ENCODE data around the gene SHROOM3.

Gene SHROOM3

DNA sequence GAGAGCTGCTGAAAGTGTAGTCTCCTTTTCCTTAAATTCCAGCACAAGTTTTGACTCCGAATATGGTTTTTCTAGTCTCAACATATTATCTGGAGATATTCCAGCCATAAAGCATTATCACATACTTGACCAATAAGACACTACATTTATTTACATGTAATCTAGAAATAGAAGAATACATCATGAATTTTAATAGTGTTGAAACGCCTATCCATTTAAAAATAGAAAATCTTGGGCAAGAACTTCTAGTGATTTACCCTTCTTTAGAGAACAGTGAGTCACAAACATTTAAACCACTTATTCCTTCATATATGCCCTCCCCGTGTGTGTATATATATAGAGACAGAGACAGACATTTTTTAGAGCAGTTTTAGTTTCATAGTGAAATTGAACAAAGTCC is 301.4 kb downstream of the SHROOM3 start:
- TF ChIP-seq, protein P1, sequence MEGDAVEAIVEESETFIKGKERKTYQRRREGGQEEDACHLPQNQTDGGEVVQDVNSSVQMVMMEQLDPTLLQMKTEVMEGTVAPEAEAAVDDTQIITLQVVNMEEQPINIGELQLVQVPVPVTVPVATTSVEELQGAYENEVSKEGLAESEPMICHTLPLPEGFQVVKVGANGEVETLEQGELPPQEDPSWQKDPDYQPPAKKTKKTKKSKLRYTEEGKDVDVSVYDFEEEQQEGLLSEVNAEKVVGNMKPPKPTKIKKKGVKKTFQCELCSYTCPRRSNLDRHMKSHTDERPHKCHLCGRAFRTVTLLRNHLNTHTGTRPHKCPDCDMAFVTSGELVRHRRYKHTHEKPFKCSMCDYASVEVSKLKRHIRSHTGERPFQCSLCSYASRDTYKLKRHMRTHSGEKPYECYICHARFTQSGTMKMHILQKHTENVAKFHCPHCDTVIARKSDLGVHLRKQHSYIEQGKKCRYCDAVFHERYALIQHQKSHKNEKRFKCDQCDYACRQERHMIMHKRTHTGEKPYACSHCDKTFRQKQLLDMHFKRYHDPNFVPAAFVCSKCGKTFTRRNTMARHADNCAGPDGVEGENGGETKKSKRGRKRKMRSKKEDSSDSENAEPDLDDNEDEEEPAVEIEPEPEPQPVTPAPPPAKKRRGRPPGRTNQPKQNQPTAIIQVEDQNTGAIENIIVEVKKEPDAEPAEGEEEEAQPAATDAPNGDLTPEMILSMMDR (IDR thresholded peaks at IDR 0.05; ENCODE audit: insufficient read depth, low read length, poor library complexity, severe bottlenecking), result no peak
- no peak for TF ChIP-seq EZH2phosphoT487 (conservative IDR thresholded peaks at IDR 0.05; ENCODE audit: low read length)
- H3K4me3 ChIP-seq (ENCODE audit: insufficient read depth, low read length, poor library complexity, severe bottlenecking), result no peak overlapping the region
- no peaks in the 10 kb centered on the region for H3K36me3 ChIP-seq (ENCODE audit: low read length)
- no peak overlapping the region for H3K9ac ChIP-seq (ENCODE audit: low read length)
- no peaks in the 10 kb centered on the region for H3K9me2 ChIP-seq (replicated peaks; ENCODE audit: insufficient read depth, low read length)
- no peaks in the 10 kb centered on the region for H3K9me3 ChIP-seq (ENCODE audit: insufficient read depth, low read length)
- no peak overlapping the region for H3K4me2 ChIP-seq (ENCODE audit: low read depth, low read length, poor library complexity, severe bottlenecking)
- no peaks in the 10 kb centered on the region for H3F3A ChIP-seq (ENCODE audit: insufficient read depth)
- no peak overlapping the region for H2AFZ ChIP-seq (ENCODE audit: low read depth, low read length, severe bottlenecking)
- no peak overlapping the region for H3K27ac ChIP-seq (ENCODE audit: low read depth, low read length)
- H3K79me2 ChIP-seq (ENCODE audit: insufficient read depth, low read length), result no peaks in the 10 kb centered on the region
- no peaks in the 10 kb centered on the region for H3K27me3 ChIP-seq (ENCODE audit: low read length)
- no peaks in the 10 kb centered on the region for H4K20me1 ChIP-seq (ENCODE audit: low read depth, low read length)

DNA sequence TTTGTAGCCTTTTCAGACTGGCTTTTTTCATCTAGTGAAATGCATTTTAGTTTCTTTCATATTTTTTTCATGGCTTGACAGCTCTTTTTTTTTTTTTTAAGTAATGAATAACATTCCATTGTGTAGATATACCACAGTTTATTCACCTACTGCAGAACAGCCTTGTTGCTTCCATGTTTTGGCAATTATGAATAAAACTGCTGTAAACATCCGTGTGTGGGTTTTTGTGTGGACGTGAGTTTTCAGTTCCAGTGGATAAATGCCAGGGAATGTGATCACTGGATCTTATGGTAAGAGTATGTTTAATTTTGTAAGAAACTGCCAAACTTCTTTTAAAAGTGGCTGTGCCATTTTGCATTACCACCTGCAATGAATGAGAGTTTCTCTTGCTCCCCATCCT is 302.2 kb downstream of the SHROOM3 start:
- H3F3A ChIP-seq (ENCODE audit: insufficient read depth), result no peaks in the 10 kb centered on the region
- H4K20me1 ChIP-seq (ENCODE audit: low read depth, low read length), result no peaks in the 10 kb centered on the region
- H3K9me3 ChIP-seq (ENCODE audit: insufficient read depth, low read length), result no peaks in the 10 kb centered on the region
- H3K4me2 ChIP-seq (ENCODE audit: low read depth, low read length, poor library complexity, severe bottlenecking), result no peak overlapping the region
- no peak overlapping the region for H2AFZ ChIP-seq (ENCODE audit: low read depth, low read length, severe bottlenecking)
- no peaks in the 10 kb centered on the region for H3K27me3 ChIP-seq (ENCODE audit: low read length)
- no peak for TF ChIP-seq EZH2phosphoT487 (conservative IDR thresholded peaks at IDR 0.05; ENCODE audit: low read length)
- TF ChIP-seq, protein P1 (IDR thresholded peaks at IDR 0.05; ENCODE audit: insufficient read depth, low read length, poor library complexity, severe bottlenecking), result no peak
- H3K9me2 ChIP-seq (replicated peaks; ENCODE audit: insufficient read depth, low read length), result no peaks in the 10 kb centered on the region
- H3K79me2 ChIP-seq (ENCODE audit: insufficient read depth, low read length), result no peaks in the 10 kb centered on the region
- no peak overlapping the region for H3K9ac ChIP-seq (ENCODE audit: low read length)
- no peaks in the 10 kb centered on the region for H3K36me3 ChIP-seq (ENCODE audit: low read length)
- no peak overlapping the region for H3K4me3 ChIP-seq (ENCODE audit: insufficient read depth, low read length, poor library complexity, severe bottlenecking)
- no peak overlapping the region for H3K27ac ChIP-seq (ENCODE audit: low read depth, low read length)

DNA sequence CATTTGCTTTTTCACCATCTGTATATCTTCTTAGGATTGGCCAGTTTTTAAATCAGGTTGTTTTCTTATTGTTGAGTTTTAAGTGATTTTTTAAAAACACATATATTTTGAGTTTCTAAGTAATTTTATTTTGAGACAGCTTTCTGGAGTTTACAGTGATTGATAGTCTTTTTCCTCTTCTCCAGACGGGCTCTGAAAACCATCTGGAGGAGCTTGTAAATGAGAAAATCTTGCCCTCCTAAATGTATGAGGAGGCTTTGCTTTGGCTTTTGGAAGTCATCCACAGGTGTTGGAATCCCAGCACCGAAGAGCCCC is 302.7 kb downstream of the SHROOM3 start:
- H3F3A ChIP-seq (ENCODE audit: insufficient read depth), result no peaks in the 10 kb centered on the region
- H3K9me2 ChIP-seq (replicated peaks; ENCODE audit: insufficient read depth, low read length), result no peaks in the 10 kb centered on the region
- H3K9ac ChIP-seq (ENCODE audit: low read length), result no peak overlapping the region
- H2AFZ ChIP-seq (ENCODE audit: low read depth, low read length, severe bottlenecking), result no peak overlapping the region
- H3K9me3 ChIP-seq (ENCODE audit: insufficient read depth, low read length), result no peaks in the 10 kb centered on the region
- H3K79me2 ChIP-seq (ENCODE audit: insufficient read depth, low read length), result no peaks in the 10 kb centered on the region
- H3K27me3 ChIP-seq (ENCODE audit: low read length), result no peaks in the 10 kb centered on the region
- no peaks in the 10 kb centered on the region for H4K20me1 ChIP-seq (ENCODE audit: low read depth, low read length)
- H3K27ac ChIP-seq (ENCODE audit: low read depth, low read length), result no peak overlapping the region
- no peak overlapping the region for H3K4me2 ChIP-seq (ENCODE audit: low read depth, low read length, poor library complexity, severe bottlenecking)
- no peak for TF ChIP-seq EZH2phosphoT487 (conservative IDR thresholded peaks at IDR 0.05; ENCODE audit: low read length)
- TF ChIP-seq, protein P1 (IDR thresholded peaks at IDR 0.05; ENCODE audit: insufficient read depth, low read length, poor library complexity, severe bottlenecking), result no peak
- no peak overlapping the region for H3K4me3 ChIP-seq (ENCODE audit: insufficient read depth, low read length, poor library complexity, severe bottlenecking)
- H3K36me3 ChIP-seq (ENCODE audit: low read length), result no peaks in the 10 kb centered on the region
